HCT116 (cell line): Measurements from ENCODE around the gene CEP19. TPM values are rescaled to one million over a fixed set of nuclear protein-coding genes. Genes with fewer than 3 reads are reported as not detected.

Source experiments
- ATAC-seq: fragments of 200-7000 bp; cut with Tn5 transposase; 2 replicates; pipeline ENCODE4 v1.9.1; 2020; ENCODE audit warnings: mild to moderate bottlenecking, moderate library complexity
- Bru-seq: library from RNA; stranded (reverse); fragments of 400-500 nt; gene quantifications from one replicate; lab custom pipeline; 2021; lab: Mats Ljungman, UMichigan
- BruChase-seq, 2 experiments: library from RNA; stranded (reverse); fragments of 400-500 nt; gene quantifications; one replicate each; lab custom pipeline; 2021; lab: Mats Ljungman, UMichigan
- BruUV-seq: library from RNA; stranded (reverse); fragments of 400-500 nt; replicated peaks from 2 replicates; lab custom pipeline; 2021; lab: Mats Ljungman, UMichigan
- CTCF ChIA-PET: fragments of 300-600 bp; sonication (Branson Sonifier 250); formaldehyde crosslinking; loops from one replicate; lab custom pipeline; 2021; ENCODE audit warnings: antibody characterized with exemption; lab: Charles Lee
- POLR2A ChIA-PET: fragments of 300-600, 350-600 bp; sonication (Branson Sonifier 250); formaldehyde crosslinking; loops from one replicate; lab custom pipeline; 2021; ENCODE audit warnings: antibody characterized with exemption; lab: Charles Lee
- RAD21 ChIA-PET, 2 experiments: fragments of 300-600 bp; sonication (Branson Sonifier 250); formaldehyde crosslinking; loops; one replicate each; lab custom pipeline; 2023; ENCODE audit warnings: low total read pairs in 2 of 2; ENCODE audit not compliant: uncharacterized antibody in 2 of 2, unreplicated experiment in 2 of 2, low non-redundant PET in 1 of 2; lab: Charles Lee
- DNase-seq: peaks from one replicate; pipeline ENCODE4 v3.0.0-alpha.2; 2010; ENCODE audit warnings: low read depth, low spot score
- H2AFZ ChIP-seq: fragments of 200-600 bp; shearing (Covaris generic), sonication (generic); 2 replicates; pipeline ENCODE4 v1.6.1; 2017; ENCODE audit warnings: low read depth, mixed run types, mixed read lengths, antibody characterized with exemption, low read length; ENCODE audit not compliant: poor library complexity, severe bottlenecking
- H3K27ac ChIP-seq: 2 replicates; pipeline ENCODE4 v1.5.1; 2012; ENCODE audit warnings: low read depth, low read length
- H3K27me3 ChIP-seq: fragments of 200-600 bp; sonication (generic); 2 replicates; pipeline ENCODE4 v1.6.1; 2016; ENCODE audit warnings: mixed run types, low read length, mixed read lengths; ENCODE audit not compliant: insufficient read depth
- H3K36me3 ChIP-seq, 2 experiments: fragments of 200-500 bp in 1 of 2; fragments of 200-600 bp in 1 of 2; sonication (Bioruptor generic) in 1 of 2; sonication (generic) in 1 of 2; 2 replicates each; pipeline versions ENCODE4 v1.5.1 to v1.6.1; 2014 to 2016; ENCODE audit warnings: low read length in 2 of 2, inconsistent platforms in 1 of 2, mixed read lengths in 1 of 2, mixed run types in 1 of 2; ENCODE audit not compliant: insufficient read depth in 2 of 2, control insufficient read depth in 1 of 2
- H3K4me1 ChIP-seq, 2 experiments: fragments of 200-600 bp in 1 of 2; sonication (generic) in 1 of 2; 2 replicates each; pipeline versions ENCODE4 v1.5.1 to v1.6.1; 2012 to 2017; ENCODE audit warnings: low read length in 2 of 2, inconsistent platforms in 1 of 2, mild to moderate bottlenecking in 1 of 2, mixed read lengths in 1 of 2, mixed run types in 1 of 2, moderate library complexity in 1 of 2; ENCODE audit not compliant: insufficient read depth in 2 of 2, control insufficient read depth in 1 of 2
- H3K4me2 ChIP-seq: fragments of 200-600 bp; sonication (generic); 2 replicates; pipeline ENCODE4 v1.6.1; 2017; ENCODE audit warnings: mixed run types, low read length, mixed read lengths
- H3K4me3 ChIP-seq, 2 experiments: fragments of 200-600 bp in 1 of 2; sonication (generic) in 1 of 2; replicated peaks in 1 of 2; 2 replicates each; pipeline ENCODE4 v1.5.1; 2011 to 2016; ENCODE audit warnings: low read length in 2 of 2, control low read depth in 1 of 2, low read depth in 1 of 2, mild to moderate bottlenecking in 1 of 2, mixed read lengths in 1 of 2, mixed run types in 1 of 2
- H3K79me2 ChIP-seq: fragments of 200-600 bp; sonication (generic); 2 replicates; pipeline ENCODE4 v1.6.1; 2017; ENCODE audit warnings: mild to moderate bottlenecking, mixed run types, low read length, moderate library complexity, mixed read lengths; ENCODE audit not compliant: insufficient read depth
- H3K9ac ChIP-seq: fragments of 200-600 bp; sonication (generic); 2 replicates; pipeline ENCODE4 v1.6.1; 2016; ENCODE audit warnings: low read length, mixed read lengths
- H3K9me2 ChIP-seq: fragments of 200-600 bp; sonication (generic), shearing (Covaris generic); 2 replicates; pipeline ENCODE4 v1.6.1; 2017; ENCODE audit warnings: mixed run types, mild to moderate bottlenecking, moderate library complexity; ENCODE audit not compliant: insufficient read depth
- H3K9me3 ChIP-seq, 2 experiments: fragments of 200-500 bp in 1 of 2; fragments of 200-600 bp in 1 of 2; sonication (Bioruptor generic) in 1 of 2; sonication (generic) in 1 of 2; 2 replicates each; pipeline ENCODE4 v1.6.1; 2014 to 2017; ENCODE audit warnings: low read length in 2 of 2, mixed read lengths in 2 of 2, inconsistent platforms in 1 of 2, low read depth in 1 of 2, mild to moderate bottlenecking in 1 of 2, mixed run types in 1 of 2, moderate library complexity in 1 of 2; ENCODE audit not compliant: control insufficient read depth in 1 of 2, insufficient read depth in 1 of 2
- H4K20me1 ChIP-seq: fragments of 200-600 bp; sonication (generic), shearing (Covaris generic); 2 replicates; pipeline ENCODE4 v1.6.1; 2017; ENCODE audit warnings: mixed run types, mild to moderate bottlenecking, moderate library complexity; ENCODE audit not compliant: insufficient read depth
- ATF3 ChIP-seq: IDR thresholded peaks from 2 replicates; pipeline ENCODE4 v1.6.1; 2012
- CBX3 ChIP-seq: IDR thresholded peaks from 2 replicates; pipeline ENCODE4 v1.6.1; 2012; ENCODE audit warnings: low read depth
- CEBPB ChIP-seq: IDR thresholded peaks from 2 replicates; pipeline ENCODE4 v1.6.1; 2012; ENCODE audit warnings: low read depth
- EGR1 ChIP-seq: IDR thresholded peaks from 2 replicates; pipeline ENCODE4 v1.6.1; 2012; ENCODE audit warnings: low read depth
- ELF1 ChIP-seq: IDR thresholded peaks from 2 replicates; pipeline ENCODE4 v1.6.1; 2012; ENCODE audit warnings: low read depth, borderline replicate concordance
- EZH2 ChIP-seq: fragments of 200-600 bp; sonication (generic); IDR thresholded peaks from 2 replicates; pipeline ENCODE4 v1.6.1; 2017; ENCODE audit warnings: antibody characterized with exemption, mixed run types
- EZH2phosphoT487 ChIP-seq: fragments of 200-600 bp; IDR thresholded peaks from 2 replicates; pipeline ENCODE4 v1.6.1; 2018; ENCODE audit warnings: antibody characterized with exemption, borderline replicate concordance
- FOSL1 ChIP-seq: IDR thresholded peaks from 2 replicates; pipeline ENCODE4 v1.6.1; 2012; ENCODE audit warnings: low read depth
- JUND ChIP-seq: IDR thresholded peaks from 2 replicates; pipeline ENCODE4 v1.6.1; 2012
- POLR2A ChIP-seq: IDR thresholded peaks from 2 replicates; pipeline ENCODE4 v1.7.0; 2011; ENCODE audit warnings: borderline replicate concordance; ENCODE audit not compliant: insufficient read depth, insufficient read length; ENCODE audit errors: extremely low read depth
- POLR2AphosphoS5 ChIP-seq: IDR thresholded peaks from 2 replicates; pipeline ENCODE4 v1.6.1; 2011; ENCODE audit warnings: mild to moderate bottlenecking, low read depth, low read length, moderate library complexity
- RAD21 ChIP-seq: IDR thresholded peaks from 2 replicates; pipeline ENCODE4 v1.6.1; 2012; ENCODE audit warnings: low read depth, mild to moderate bottlenecking
- REST ChIP-seq: IDR thresholded peaks from 2 replicates; pipeline ENCODE4 v1.6.1; 2012; ENCODE audit warnings: low read depth
- SIN3A ChIP-seq: IDR thresholded peaks from 2 replicates; pipeline ENCODE4 v1.6.1; 2012; ENCODE audit warnings: low read depth
- SP1 ChIP-seq: IDR thresholded peaks from 2 replicates; pipeline ENCODE4 v1.6.1; 2012; ENCODE audit warnings: low read depth
- TCF7L2 ChIP-seq: IDR thresholded peaks from 2 replicates; pipeline ENCODE4 v1.7.0; 2011; ENCODE audit warnings: borderline replicate concordance, inconsistent platforms; ENCODE audit not compliant: insufficient read depth, insufficient read length; ENCODE audit errors: extremely low read depth
- ZFX ChIP-seq: fragments of 450-650 bp; IDR thresholded peaks from 2 replicates; pipeline ENCODE4 v1.6.1; 2017
- intact Hi-C: fragments of 100-400 bp; cut with micrococcal nuclease; formaldehyde crosslinking; loops from 2 replicates; pipeline ENCODE4 v1.10.0; 2022
- long read RNA-seq: library from polyadenylated mRNA; unstranded; transcript quantifications from one replicate; pipeline ENCODE4 v2.0.0, GENCODE V29; 2021; ENCODE audit not compliant: unreplicated experiment
- polyA plus RNA-seq: library from polyadenylated mRNA; unstranded; fragments of >200 nt; gene quantifications from 2 replicates; pipeline ENCODE4 v1.2.1, GENCODE V29; 2012; ENCODE audit warnings: missing spikeins
- total RNA-seq: library from RNA; stranded (reverse); gene quantifications from one replicate; pipeline ENCODE4 v1.2.1, GENCODE V29; 2021; ENCODE audit not compliant: unreplicated experiment
- TF ChIP-seq, protein P1 (sequence below): IDR thresholded peaks from 2 replicates; pipeline ENCODE4 v1.6.1; 2011; ENCODE audit warnings: mild to moderate bottlenecking, low read length, moderate library complexity; ENCODE audit not compliant: insufficient replicate concordance; ENCODE audit errors: extremely low read depth
- TF ChIP-seq, protein P2 (sequence below), 3 experiments: fragments of 200-600 bp in 1 of 3; sonication (generic) in 1 of 3; IDR thresholded peaks in 2 of 3; conservative IDR thresholded peaks in 1 of 3; 2 replicates each; pipeline ENCODE4 v1.5.1; 2012 to 2017; ENCODE audit warnings: low read depth in 2 of 3, low read length in 2 of 3, antibody characterized with exemption in 1 of 3, borderline replicate concordance in 1 of 3, control low read depth in 1 of 3, mild to moderate bottlenecking in 1 of 3, mixed read lengths in 1 of 3, mixed run types in 1 of 3, moderate library complexity in 1 of 3; ENCODE audit not compliant: insufficient read depth in 1 of 3

CEP19 gene
- total RNA-seq (2.7 TPM), Bru-seq, nascent RNA (percentile 41 among the genes with signal in this experiment), BruChase-seq, experiment 1, labeled RNA remaining after a 6-hour chase (percentile 54 among the genes with signal in this experiment), BruChase-seq, experiment 2, labeled RNA remaining after a 2-hour chase (percentile 55 among the genes with signal in this experiment)
- polyA plus RNA-seq: 0.75 and 1.1 TPM in 2 replicates
- long read RNA-seq, partial matches to known transcripts: 0 of 5 reads
- long read RNA-seq, other reads (novel, unspliced or antisense): 1 of 5 reads

GRCh38 chr3:196711838-196712513 is at the start of gene CEP19, which contains the start of gene PIGX:
Gene CEP19, minus strand, starts transcription at chr3:196712250. Its CDS starts 3,593 bp downstream, at chr3:196708657.
Gene PIGX, plus strand, starts transcription at chr3:196712377.
- POLR2A ChIA-PET: interaction anchor here (1.0 kb wide), 1 partner anchor 28 kb away, joined by 5 read pairs; the partner anchor contains the start of gene PAK2
- Histone ChIP-seq H3K4me3 (peak within 1 kb of the TSS; percentile 71 to 85), H3K79me2 (no peaks in the 10 kb centered on the region), H2AFZ (peak within 1 kb of the TSS; percentile 2), H3K27me3 (no peaks in the 10 kb centered on the region), H3K36me3 (no peaks in the 10 kb centered on the region), H3K9me3 (no peaks in the 10 kb centered on the region), H3K4me2 (peak within 1 kb of the TSS; percentile 91), H3K4me1 (peaks cover 0 to 16% of the 10 kb centered on the region in 2 experiments; a peak in 3 of 4 replicates), H3K9me2 (no peaks in the 10 kb centered on the region), H3K27ac (peak within 1 kb of the TSS; percentile 86), H3K9ac (peak within 1 kb of the TSS; percentile 85), H4K20me1 (no peaks in the 10 kb centered on the region)
- CTCF ChIA-PET: no interaction called here
- DNase-seq (peak; percentile 59), ATAC-seq (peak; percentile 90)
- intact Hi-C loops: no loop called here
- RAD21 ChIA-PET: no interaction called here
- no TSS peak for BruUV-seq
- TF ChIP-seq CEBPB: no peak
- no peak for TF ChIP-seq JUND
- no peak for TF ChIP-seq EZH2phosphoT487
- no peak for TF ChIP-seq ELF1
- TF ChIP-seq ATF3: no peak
- TF ChIP-seq RAD21: no peak
- no peak for TF ChIP-seq EZH2
- peak; percentile 71; the same call in 1 of the 2 replicates for TF ChIP-seq SIN3A
- no peak for TF ChIP-seq SP1
- TF ChIP-seq ZFX: no peak
- TF ChIP-seq REST: no peak
- TF ChIP-seq EGR1: peak; percentile 96
- TF ChIP-seq, protein P1, sequence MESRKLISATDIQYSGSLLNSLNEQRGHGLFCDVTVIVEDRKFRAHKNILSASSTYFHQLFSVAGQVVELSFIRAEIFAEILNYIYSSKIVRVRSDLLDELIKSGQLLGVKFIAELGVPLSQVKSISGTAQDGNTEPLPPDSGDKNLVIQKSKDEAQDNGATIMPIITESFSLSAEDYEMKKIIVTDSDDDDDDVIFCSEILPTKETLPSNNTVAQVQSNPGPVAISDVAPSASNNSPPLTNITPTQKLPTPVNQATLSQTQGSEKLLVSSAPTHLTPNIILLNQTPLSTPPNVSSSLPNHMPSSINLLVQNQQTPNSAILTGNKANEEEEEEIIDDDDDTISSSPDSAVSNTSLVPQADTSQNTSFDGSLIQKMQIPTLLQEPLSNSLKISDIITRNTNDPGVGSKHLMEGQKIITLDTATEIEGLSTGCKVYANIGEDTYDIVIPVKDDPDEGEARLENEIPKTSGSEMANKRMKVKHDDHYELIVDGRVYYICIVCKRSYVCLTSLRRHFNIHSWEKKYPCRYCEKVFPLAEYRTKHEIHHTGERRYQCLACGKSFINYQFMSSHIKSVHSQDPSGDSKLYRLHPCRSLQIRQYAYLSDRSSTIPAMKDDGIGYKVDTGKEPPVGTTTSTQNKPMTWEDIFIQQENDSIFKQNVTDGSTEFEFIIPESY: no peak
- peak; percentile 93 for TF ChIP-seq POLR2AphosphoS5
- TF ChIP-seq CBX3: no peak
- peak; percentile 76 for TF ChIP-seq POLR2A
- TF ChIP-seq TCF7L2: peak; percentile 28
- TF ChIP-seq FOSL1: no peak
- TF ChIP-seq, protein P2, sequence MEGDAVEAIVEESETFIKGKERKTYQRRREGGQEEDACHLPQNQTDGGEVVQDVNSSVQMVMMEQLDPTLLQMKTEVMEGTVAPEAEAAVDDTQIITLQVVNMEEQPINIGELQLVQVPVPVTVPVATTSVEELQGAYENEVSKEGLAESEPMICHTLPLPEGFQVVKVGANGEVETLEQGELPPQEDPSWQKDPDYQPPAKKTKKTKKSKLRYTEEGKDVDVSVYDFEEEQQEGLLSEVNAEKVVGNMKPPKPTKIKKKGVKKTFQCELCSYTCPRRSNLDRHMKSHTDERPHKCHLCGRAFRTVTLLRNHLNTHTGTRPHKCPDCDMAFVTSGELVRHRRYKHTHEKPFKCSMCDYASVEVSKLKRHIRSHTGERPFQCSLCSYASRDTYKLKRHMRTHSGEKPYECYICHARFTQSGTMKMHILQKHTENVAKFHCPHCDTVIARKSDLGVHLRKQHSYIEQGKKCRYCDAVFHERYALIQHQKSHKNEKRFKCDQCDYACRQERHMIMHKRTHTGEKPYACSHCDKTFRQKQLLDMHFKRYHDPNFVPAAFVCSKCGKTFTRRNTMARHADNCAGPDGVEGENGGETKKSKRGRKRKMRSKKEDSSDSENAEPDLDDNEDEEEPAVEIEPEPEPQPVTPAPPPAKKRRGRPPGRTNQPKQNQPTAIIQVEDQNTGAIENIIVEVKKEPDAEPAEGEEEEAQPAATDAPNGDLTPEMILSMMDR (IDR thresholded peaks at IDR 0.05 in 2 of 3, conservative IDR thresholded peaks at IDR 0.05 in 1 of 3; ENCODE audit: borderline replicate concordance in 1 of 3, insufficient read depth in 1 of 3, low read depth in 2 of 3, low read length in 2 of 3): no peak
